Glomerular visceral epithelial cell (primary cell): Measurements from ENCODE around the gene SLC19A1.

Experiments
- DNase-seq: peaks from one replicate; pipeline ENCODE4 v3.0.0-alpha.2; 2016; ENCODE audit errors: extremely low spot score

The SLC19A1 gene

DNA sequence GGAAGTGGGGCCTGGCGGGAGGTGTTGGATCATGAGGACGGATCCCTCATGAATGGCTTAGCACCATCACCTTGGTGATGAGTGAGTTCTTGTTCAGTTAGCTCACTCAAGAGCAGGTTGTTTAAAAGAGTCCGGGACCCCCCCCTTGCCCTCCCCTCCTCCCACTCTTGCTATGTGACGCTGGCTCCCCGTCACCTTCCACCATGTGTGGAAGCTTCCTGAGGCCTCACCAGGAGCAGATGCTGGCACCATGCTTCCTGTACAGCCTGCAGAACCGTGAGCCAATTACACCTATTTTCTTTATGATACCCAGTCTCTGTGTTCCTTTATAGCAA, 3.0 kb upstream of the SLC19A1 start:
- DNase-seq: no peak

DNA sequence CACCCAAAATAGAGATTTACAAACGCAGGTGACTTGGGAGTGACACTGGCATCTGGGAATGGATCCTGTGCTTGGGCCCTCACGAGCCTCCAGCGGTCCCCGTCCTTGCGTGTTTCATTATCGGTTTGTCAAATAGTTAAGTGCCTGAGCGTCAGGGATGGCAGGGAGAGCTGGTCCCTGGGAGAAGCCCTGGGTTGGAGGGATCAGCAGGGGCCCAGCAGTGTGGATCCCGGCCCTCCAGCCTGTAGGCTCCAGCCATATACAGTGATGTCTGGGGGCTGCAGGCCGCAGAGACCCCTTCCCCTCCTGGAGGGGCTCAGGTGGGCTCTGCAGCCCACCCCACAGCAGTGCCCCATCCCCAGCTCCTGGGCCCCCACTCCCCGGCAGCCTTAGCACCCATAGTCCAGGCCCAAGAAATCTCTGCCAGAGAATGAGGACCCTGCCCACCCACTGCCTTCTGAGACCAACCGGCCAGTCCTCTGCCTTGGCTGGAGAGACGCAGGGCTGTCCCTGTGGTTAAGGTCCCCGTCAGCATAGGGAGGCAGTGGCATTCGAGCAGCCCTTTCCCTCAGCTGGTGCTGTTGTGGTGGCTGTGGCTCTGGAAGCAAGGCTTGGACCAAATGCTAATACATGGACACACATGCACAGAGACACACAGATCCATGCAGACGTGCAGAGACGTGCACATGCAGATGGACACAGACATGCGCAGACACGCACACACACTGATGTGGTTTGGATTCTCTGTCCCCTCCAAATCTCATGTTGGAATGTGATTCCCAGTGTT, 2.4 kb upstream of the SLC19A1 start:
- no peak for DNase-seq

DNA sequence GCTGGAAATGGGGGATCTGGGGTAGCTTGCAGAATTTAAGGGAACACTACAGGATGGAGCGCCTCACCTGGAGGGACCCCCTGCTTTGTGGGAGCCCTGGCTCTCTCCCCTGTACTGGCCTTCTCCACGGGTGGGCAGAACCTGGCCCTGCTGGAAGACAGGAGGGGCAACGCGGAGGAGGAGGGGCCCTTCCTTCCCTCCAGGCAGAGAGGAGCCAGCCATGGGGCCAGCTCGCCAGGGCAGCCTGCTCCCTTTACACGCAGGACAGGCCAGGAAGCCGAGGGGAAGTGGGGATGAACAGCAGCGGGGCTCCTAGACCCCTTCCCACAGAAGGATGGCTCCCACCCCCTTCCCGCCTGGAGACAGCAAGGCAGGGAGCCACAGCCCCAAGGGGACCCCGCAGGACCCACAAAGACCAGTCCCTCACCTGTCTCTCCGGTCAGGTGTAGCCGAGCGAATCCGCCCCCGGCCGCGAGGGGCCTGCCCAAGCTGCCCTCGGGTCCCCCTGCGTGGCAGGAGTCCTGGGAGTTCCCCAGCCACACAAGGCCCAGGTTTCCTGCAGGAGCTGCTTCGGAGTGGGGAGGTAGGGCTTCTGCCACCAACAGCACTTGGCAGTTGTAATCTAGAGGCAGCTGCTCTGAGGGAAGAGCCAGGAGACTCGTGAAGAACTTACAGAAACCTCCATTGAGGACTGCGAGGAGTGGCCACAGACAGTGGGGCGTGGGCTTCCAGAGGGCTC, 1.6 kb upstream of the SLC19A1 start:
- DNase-seq: no peak

DNA sequence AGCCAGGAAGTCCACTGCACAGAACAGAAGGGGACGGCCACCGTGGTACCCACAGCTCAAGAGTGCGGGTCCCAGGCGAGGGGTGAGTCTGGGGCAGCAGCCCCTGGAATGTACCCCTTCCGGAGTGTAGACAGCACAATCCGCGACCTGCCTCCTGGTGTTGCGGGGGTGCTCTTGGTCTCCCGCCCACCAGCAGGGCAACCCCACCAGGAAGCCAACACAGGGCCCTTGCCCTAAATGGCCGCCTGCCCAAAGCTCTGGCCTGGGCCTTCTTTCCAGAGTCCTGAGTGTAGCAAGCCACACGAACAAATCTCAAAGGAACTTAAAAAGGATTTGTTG, 1.1 kb upstream of the SLC19A1 start:
- no peak for DNase-seq

DNA sequence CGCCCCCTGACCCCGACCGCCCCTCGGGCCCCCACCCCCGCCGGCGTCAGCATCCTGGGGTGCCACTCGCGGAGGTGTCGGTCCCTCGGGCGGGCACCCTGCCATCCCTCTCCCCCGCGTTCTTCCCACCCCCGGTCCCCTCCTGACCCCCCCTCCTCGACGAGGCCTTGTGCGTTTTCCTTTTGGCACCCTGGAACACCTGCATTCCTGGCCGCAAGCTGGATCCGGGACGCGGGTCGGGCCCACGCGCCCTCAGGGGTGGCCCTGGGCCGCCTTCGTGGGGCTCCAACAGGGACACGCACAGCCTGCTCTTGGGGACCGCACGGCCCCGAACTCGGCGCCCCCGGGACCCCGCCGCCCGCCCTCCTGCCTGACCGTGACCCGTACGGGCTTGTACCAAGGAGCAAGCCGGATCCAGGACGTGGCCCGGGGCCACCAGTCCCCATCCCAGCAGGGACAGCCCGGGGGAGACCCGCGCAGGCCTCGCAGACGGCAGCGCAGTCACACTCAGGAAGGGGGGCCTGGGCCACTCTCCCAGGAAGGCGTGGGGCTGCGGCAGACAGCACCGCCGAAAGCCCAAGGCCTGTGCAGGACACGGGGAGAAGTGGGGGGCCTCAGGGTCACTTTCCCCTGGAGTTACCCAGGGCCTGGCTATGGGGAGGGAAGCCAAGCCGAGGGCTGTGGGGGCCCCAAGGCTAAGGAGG, 579 bp upstream of the SLC19A1 start:
- no peak for DNase-seq

DNA sequence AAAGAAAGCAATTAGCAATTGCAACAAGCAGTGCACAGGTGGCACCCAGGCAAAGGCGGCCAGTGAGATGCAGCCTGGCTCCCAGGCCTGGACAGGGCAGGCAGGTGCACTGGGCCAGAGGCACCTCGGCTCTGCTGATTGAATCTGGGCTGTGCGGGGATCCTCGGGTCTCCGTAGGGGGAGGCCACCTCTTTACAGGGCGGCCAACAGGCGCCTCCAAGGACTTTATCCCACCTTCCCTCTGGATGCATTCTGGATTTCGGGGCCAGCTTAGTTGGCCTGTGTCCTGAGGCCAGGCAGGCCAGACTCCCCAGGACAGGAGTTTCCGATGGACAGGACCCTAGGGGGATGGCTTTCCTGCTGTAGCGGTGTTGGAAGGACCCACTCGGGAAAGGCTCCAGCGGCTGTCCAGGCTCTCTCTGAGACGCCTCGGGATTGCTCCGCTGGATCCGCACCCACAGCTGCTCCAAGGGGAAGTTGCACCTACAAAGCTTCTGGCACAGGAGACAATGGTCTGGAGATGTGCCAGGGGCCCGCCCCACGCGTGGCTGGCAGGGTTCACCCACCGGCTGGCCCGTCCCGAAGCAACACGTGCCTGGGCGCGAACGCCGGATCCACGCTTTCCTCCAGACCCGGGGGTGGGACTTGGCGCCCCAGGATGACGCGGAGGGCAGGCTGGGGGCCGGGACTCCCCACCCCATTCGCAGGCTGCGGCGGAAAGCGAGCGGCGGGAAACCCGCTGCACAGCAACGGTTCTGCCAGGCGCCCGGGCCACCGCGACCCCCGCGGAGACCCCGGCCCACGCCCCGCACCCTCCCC, 810 bp downstream of the SLC19A1 start:
- peak; percentile 64 for DNase-seq

DNA sequence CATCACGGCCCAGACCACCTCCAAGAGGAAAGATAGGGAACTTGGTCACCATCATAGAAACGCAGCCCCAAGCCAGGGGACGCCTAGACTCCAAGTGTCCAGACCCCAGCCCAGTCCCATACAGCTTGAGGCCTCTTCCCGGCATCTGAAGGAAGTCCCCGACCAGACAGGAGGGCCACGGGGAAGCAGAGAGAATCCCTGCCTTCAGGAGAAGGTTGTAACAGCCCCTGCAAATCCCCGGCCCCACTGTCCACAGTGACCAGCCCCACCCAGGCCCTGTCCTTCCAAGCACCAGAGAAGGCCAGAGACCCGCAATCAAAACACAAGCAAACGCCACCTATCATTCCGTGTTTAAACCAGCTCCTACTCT, 1.7 kb downstream of the SLC19A1 start:
- DNase-seq: no peak

DNA sequence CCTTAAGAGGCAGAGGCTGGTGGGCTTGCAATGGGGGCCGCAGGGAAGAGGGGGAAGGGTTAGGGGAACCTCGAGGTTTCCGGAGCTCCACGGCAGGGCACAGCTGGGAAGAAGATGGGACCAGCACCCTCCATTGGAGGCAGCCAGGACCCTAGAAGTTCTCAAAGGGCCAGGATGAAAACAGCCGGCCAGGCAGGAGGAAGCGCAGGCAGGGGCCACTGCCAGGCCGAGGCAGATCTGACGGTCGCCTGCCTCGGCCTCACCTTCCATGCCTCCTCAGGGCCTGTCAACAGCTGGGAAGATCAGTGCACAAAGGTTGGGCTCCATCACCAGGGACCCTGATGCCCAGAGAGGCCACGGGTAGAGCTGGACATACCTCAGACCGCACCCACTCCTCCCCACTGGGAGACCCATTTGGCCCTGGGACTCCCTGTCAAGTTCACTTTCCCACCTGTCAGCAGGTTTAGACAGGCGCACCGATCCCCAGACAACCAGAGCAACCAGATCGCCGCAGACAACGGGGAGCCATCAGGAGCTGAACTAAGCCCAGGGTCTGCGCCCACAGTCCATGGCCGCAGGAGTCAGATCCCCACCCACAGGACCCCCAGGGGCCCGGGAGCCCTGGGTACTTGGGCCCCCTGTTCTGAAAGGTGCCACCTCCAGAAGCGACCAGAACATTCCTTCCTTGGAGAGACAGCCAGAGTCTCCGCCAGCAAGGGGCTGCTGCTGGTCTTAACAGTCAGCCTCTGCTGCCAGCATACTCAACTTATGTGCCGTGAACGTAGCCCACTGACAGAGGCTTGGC, 2.2 kb downstream of the SLC19A1 start:
- DNase-seq: no peak

DNA sequence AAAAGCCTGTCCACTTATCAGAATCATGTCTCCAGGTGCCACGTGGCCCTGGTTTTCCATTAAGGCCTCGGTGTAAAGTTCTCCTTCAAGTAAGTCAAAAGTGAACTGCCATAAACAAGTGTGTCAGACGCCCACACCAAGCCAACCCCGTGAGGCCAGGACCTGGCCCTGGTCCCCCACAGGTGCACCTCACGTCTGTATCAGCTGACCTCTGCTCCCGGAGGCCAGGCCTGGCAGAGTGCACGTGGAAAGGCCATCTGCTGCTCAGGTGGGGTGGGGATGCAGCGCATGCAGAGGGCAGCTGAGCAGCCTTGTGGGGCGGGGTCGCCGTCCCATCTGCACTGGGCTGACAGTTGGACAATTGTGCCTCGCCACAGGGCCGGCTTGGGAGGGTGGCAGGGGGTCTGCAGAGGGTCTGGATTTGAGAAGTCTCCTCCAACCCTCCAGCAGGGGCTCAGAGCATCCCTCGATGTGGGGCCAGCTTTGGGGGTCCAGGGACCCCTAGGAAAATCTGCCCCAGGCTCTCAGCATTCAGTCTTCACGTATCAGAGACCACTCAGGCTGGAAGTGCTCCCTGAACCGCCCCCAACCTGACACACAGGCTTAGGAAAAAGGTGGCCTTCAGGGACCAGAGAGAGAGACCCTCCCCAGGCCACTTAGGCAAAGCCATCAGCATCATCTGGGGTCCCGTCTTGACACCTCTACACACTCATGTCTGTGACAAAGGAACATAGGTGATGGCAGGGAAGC, 3.0 kb downstream of the SLC19A1 start:
- DNase-seq: no peak

DNA sequence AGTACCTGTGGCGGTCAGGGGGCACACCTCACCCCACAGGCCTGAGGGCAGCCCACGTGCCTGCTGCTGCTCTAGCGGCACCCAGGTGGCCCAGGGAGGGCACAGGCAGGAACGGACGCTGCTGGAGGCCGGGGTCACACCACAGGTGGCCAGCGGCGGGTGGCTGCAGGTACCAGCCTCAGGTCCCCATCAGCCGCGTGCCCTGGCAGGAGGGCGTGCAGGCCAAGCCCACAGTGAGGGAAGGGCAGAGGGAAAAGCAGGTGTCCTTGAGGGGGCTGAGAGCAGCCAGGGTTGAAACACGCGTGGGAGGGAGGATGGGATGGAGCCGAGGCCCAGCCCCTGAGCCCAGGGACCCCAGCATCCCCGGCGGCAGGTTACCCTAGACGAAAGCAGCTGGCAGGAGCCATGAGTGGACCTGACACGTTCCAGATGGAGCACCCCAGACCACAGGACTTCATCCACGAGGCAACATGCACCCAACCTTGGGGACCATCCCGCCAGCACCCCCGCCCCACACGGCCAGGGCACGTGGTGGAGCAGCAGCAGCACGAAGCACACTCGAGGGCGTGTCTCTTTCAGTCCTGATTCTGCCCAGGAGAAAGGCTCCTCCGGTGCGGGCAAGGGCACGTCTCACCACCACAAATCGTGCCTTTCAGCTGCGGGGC, 3.7 kb downstream of the SLC19A1 start:
- DNase-seq: no peak

DNA sequence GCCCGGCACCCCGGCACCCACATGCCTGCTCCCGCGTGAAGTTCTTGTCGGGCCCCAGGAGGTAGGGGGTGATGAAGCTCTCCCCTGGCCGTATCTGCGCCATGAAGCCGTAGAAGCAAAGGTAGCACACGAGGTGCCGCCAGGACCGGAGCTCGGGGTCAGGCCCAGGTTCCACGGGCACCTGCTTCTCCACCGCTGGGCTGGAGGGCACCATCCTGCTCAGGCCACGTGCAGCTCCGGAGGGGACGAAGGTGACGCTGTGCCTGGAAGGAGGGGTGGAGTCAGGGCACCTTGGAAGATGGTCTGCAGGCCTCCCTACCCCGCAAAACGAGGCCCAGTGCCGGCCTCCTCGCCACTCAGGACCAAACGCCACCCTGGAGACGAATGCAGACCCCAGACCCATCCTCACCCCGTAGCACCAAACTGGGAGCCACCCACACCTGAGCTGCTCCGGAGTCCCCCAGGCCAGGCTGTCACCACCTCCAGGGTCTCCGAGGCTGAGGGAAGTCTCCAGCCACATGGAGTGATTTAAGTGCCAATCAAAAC, 4.4 kb downstream of the SLC19A1 start:
- DNase-seq: no peak

DNA sequence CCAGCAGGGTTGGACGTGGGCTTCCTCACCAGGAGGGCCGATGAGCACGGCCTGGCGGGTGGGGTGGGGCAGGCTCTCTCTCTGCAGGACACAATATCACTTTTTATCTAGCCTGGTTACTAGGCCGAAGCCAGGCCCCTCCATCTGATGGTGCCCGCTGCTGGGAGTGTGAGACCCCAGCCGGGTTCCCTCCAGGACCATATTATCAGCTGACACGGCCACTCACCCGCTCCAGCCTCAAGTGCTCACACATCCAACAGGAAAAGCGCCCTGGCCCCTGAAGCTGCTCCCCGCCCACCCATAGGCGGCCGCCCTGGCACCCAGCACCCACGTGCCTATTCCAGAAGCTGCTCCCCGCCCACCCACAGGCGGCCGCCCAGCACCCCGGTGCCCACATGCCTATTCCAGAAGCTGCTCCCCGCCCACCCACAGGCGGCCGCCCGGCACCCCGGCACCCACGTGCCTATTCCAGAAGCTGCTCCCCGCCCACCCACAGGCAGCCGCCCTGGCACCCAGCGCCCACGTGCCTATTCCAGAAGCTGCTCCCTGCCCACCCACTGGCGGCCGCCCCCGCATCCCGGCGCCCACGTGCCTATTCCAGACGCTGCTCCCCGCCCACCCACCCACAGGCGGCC, 5.0 kb downstream of the SLC19A1 start:
- DNase-seq: no peak

DNA sequence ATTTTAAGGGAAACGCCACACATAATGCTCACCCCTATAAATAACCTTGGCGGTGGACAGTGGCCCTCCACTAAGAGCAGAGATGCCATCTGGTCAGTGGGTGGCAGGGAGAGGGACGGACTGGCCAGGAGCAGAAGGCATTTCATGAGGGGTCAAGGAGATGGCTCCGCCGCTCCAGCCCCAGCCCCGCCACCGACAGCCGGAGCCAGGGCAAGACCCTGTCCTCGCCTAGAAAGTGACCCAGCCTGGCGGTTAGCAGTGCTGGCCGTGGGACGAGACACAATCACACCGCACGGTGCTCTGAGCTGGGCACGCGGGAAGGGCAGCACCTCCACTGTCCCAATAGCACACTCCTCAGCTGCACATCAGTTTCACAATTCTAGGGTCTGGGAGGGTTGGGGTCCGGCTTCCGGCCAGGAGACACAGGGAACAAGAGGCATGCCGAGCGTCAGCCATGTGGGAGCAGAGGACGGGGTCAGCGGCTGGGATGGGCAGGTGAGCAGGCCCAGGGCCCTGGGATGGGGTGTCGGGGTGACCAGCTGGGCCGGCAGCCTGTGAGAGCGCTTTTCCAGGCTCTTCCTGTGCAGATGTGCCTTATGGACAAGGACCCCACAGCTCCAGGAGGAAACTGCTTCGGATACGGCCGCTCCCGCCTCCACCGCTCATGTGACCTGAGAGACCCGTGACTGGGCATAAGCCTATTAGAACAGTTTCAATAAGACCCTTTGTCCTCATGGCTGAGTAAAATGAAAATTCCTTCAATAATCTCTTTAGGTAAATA, 5.7 kb downstream of the SLC19A1 start:
- no peak for DNase-seq

DNA sequence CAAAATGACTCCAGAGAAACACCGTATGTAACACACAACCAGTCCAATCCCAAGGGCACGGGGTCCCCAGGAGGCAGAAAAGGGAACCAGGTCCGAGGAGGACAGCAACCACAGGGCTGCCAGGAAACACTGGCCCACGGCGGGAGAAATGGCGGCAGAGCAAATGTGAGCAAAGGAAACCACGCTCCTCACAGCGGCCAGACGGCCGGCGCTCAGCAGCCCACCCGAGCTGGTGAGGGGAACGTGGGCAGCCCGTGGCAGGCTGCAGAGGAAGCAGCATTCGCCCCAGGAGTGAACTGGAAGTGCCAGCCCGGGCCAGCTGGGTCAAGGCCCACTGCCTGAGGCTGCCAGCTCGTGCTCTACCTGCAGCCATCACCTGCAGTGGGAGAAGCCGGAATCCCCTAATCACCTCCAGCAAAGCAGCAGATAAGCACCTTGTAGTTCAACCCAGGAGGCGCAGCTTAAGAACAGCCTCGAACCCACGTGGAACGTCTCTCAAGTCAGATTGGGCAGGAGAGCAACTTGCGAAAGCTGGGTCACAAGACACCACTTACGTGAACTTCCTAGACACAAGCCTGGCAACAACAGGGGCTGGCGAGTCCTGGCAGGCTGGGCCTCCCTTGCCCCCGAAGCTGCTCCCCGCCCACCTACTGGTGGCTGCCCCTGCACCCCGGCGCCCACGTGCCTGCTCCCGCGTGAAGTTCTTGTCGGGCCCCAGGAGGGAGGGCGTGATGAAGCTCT, 6.7 kb downstream of the SLC19A1 start:
- DNase-seq: no peak

DNA sequence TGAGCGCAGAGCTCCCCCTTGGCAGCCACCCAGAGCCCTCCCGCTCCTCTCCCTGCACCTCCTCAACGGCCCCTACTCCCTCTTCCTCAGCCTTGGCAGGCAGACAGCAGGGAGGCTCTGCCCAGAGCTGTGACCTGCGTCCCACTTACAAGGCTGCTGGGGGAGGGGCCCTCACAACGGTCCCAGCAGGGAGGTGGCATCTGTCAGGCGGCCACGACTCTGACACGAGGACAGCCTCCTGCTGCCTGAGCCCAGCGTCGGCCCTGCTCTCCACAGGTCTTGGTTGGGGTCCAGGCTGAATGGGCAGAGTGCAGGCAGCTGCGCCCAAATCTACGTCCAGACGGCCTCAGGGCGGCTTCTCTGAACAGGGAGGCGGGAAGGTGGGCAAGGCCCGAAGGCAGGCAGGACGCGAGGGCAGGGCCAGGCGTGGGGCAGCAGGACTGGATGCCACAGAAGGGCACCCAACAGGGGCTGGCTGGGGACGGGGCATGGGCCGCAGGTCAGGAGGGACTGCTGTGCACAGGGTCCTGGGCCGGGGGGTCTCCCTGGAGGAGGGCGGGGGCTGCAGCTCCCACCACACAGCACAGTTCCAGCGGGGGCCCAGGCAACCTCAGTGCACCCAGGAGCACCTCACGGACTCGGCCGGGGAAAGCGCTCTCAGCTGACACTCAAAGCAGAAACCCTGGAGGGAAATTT, 7.5 kb downstream of the SLC19A1 start:
- no peak for DNase-seq

DNA sequence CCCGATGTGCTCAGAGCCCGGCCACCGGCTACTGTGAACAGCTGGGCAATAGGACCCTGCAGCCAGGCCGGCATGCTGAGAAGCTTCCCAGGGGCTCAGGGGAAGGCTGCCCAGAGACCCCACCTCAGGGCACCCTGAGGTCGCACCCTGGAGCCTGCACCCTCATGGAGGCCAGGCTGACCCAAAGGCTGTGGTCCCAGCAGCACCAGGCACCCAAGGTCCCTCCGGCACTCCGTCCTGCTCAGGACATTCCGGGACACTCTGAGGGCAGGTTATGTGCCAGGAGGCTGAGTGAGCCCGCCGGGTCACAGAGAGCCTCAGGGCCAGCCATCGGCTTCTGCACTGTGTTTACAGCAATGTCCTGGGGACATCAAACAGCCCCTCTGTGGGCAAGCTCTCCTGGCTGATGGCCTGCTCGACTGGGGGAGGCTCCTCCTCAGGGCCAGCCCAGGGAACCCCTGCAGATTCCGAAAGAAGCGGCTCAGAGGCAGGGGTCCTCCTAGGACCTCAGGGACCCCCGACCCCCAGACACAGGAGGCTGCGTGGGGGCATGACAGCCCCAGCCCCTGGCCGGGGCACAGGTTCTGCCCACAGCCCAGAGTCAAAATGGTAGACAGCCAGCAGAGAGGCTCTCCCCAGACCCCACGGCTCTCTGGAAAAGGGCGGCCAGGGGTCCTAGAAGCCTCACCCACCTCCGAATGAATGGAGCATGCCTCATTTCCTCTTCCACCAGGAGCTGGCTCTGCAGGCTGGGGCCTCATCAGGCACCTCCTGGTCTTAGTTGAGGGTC, 8.2 kb downstream of the SLC19A1 start:
- no peak for DNase-seq
